ENCODE measurements around the gene C11orf98.
"Not testable (repeated sequence)": the region's sequence is repeated elsewhere in the genome, so short reads cannot be mapped to it uniquely, and the experiment has no call there.

C11orf98 gene

DNA sequence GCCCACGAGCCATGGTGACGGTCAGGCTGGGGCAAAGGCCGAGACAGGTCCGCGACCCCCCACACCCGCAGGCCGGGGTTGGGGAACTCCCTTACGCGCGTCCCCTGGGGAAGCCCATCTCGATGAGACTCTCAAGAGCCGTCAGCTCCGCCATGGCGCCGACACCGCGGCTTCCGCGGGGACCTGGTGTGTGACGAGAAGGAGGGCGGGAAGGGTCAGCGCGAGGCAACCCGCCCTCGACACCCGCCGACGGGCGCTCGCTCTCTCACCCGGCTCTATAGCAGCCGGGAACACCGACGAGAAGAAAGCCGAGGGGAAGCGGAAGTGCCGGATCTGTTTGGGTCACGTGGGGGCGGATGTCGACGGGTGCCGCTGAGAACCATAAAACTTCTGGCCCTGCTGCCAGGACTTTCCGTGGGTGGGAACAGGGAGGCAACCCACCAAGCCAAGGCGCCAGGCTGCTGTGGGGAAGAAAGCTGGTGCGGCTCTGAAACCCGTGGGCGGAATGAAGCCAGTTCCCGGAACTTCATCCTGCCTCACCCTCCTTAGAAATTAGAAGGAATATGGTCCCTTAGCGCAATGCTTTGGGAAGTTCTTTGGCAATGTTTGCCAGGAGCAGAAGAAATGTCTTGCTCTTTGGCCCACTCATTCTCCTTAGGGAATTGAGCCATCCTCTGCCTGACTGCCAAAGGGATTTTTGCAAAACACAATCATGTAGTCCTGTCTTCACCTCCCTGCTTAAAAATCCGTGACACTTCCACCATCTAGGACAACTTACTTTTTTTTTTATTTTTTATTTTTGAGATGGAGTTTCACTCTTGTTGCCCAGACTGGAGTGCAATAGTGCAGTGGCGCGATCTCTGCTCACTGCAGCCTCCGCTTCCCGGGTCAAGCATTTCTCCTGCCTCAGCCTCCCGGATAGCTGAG is 14.0 kb upstream of the C11orf98 start, which contains the start of gene UBXN1:
Gene UBXN1 (minus strand): TSS at position 304 of the 927 bp plus-strand sequence. CDS start 150 bp downstream, at position 154.
- CTCF ChIA-PET, result no interaction called here
- no peak for TF ChIP-seq FOXM1 (IDR thresholded peaks at IDR 0.05; ENCODE audit: borderline replicate concordance)
- peak; percentile 86 for TF ChIP-seq L3MBTL2 (conservative IDR thresholded peaks at IDR 0.05)
- no peak for TF ChIP-seq SP1 (IDR thresholded peaks at IDR 0.05)
- TF ChIP-seq ZNF384 (IDR thresholded peaks at IDR 0.05), result peak; percentile 67
- no peak for TF ChIP-seq NFRKB (IDR thresholded peaks at IDR 0.05)
- peak; percentile 85 for TF ChIP-seq ELF4 (IDR thresholded peaks at IDR 0.05)
- no peak for TF ChIP-seq ARNT (IDR thresholded peaks at IDR 0.05)
- POLR2A ChIA-PET, result interaction anchor here (0.7 to 6.0 kb wide), 11 partner anchors 9 to 218 kb away, joined by 3 to 61 read pairs (median 6); partner anchors contain the start of genes C11orf98, CSKMT, EEF1G and HNRNPUL2
- peak; percentile 84 for DNase-seq (ENCODE audit: extremely low spot score)

DNA sequence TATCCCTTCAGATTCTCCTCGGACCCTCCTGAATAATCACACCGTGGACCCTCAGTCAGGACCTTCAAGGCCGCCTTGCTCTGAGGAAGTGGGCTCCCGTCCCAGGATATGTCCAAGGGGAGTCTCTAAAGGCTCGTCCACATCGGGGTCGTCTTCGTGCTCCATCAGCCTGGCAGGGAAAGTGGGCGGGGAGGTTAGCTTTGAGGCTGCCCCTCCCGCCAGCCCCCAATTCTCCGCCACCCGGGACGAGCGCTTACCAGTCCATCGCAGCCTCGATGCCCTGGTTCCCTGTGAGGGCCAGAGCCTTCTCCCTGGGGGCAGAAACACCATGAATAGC is 13.4 kb upstream of the C11orf98 start:
- DNase-seq (ENCODE audit: extremely low spot score), result no peak
- TF ChIP-seq LEF1 (IDR thresholded peaks at IDR 0.05; ENCODE audit: borderline replicate concordance) (no peak), BHLHE40 (IDR thresholded peaks at IDR 0.05; ENCODE audit: borderline replicate concordance) (no peak), ARNT (IDR thresholded peaks at IDR 0.05) (no peak)
- ChIA-PET POLR2A (interaction anchor here (1.2 to 6.0 kb wide), 4 partner anchors 11 to 203 kb away, joined by 4 to 34 read pairs (median 4); partner anchors contain the start of genes C11orf98, CSKMT, LRRN4CL and SLC3A2), CTCF (no interaction called here)

DNA sequence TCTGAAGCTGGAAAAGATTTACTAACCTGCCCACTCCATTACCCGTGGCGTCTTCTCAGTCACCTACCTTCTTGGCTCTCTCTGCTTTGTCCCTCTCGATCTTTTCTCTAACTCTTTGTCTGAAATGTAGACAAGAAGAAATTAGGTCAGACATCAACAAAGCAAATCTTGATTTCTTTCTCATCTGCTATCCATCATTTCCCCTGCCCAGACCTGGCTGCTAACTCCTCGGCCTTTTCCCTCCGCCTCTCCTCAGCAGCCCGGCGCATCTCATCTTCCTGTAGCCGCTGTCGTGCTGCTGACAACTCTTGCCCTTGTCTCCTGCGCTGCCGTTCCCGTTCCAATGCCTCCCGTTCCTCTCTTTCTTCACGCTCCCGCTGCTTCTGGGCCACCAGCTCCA is 12.7 kb upstream of the C11orf98 start:
- DNase-seq (ENCODE audit: extremely low spot score), result no peak
- TF ChIP-seq FOXK2 (IDR thresholded peaks at IDR 0.05), result no peak
- no peak for TF ChIP-seq L3MBTL2 (conservative IDR thresholded peaks at IDR 0.05)
- no peak for TF ChIP-seq ELF4 (IDR thresholded peaks at IDR 0.05)
- no peak for TF ChIP-seq CTBP1 (IDR thresholded peaks at IDR 0.05; ENCODE audit: borderline replicate concordance)
- no peak for TF ChIP-seq NFRKB (IDR thresholded peaks at IDR 0.05)
- no peak for TF ChIP-seq ZNF384 (IDR thresholded peaks at IDR 0.05)
- ChIA-PET POLR2A (interaction anchor here (1.2 to 6.0 kb wide), 5 partner anchors 13 to 164 kb away, joined by 4 to 34 read pairs (median 5); partner anchors contain the start of genes C11orf98, CSKMT, HNRNPUL2 and TUT1), CTCF (no interaction called here)

GRCh38 chr11:62677156-62677555 is 12.1 kb upstream of the C11orf98 start:
- CTCF ChIA-PET, result interaction anchor here (0.8 kb wide), 1 partner anchor 163 kb away, joined by 3 read pairs; no protein-coding TSS in a partner anchor

GRCh38 chr11:62676698-62677097 is 11.7 kb upstream of the C11orf98 start:
- POLR2A ChIA-PET, result interaction anchor here (0.6 to 6.0 kb wide), 8 partner anchors 12 to 1387 kb away, joined by 3 to 34 read pairs (median 4); partner anchors contain the start of genes C11orf98, CSKMT, HNRNPUL2 and INTS5
- no peak for TF ChIP-seq CTBP1 (IDR thresholded peaks at IDR 0.05; ENCODE audit: borderline replicate concordance)
- no peak for TF ChIP-seq FOXA1 (IDR thresholded peaks at IDR 0.05)
- no peak for TF ChIP-seq ARNT (IDR thresholded peaks at IDR 0.05)
- no peak for TF ChIP-seq SP1 (IDR thresholded peaks at IDR 0.05)
- no peak for TF ChIP-seq PKNOX1 (IDR thresholded peaks at IDR 0.05)
- TF ChIP-seq HDGF (IDR thresholded peaks at IDR 0.05; ENCODE audit: borderline replicate concordance), result no peak
- no peak for TF ChIP-seq LEF1 (IDR thresholded peaks at IDR 0.05; ENCODE audit: borderline replicate concordance)
- no peak for TF ChIP-seq L3MBTL2 (conservative IDR thresholded peaks at IDR 0.05)
- TF ChIP-seq FOXM1 (IDR thresholded peaks at IDR 0.05; ENCODE audit: borderline replicate concordance), result no peak
- no peak for TF ChIP-seq TARDBP (IDR thresholded peaks at IDR 0.05)
- TF ChIP-seq BHLHE40 (IDR thresholded peaks at IDR 0.05; ENCODE audit: borderline replicate concordance), result no peak
- CTCF ChIA-PET, result interaction anchor here (0.7 to 0.8 kb wide), 2 partner anchors 111 to 164 kb away, joined by 3 read pairs; partner anchors contain the start of gene TMEM179B
- no peak for DNase-seq (ENCODE audit: extremely low spot score)

More at GRCh38 chr11:62677156-62677555, 12.1 kb upstream of the C11orf98 start:
- no peak for DNase-seq (ENCODE audit: extremely low spot score)
- POLR2A ChIA-PET, result interaction anchor here (0.6 to 6.0 kb wide), 9 partner anchors 12 to 1387 kb away, joined by 3 to 34 read pairs (median 4); partner anchors contain the start of genes C11orf98, CSKMT, HNRNPUL2 and INTS5
- TF ChIP-seq FOXM1 (IDR thresholded peaks at IDR 0.05; ENCODE audit: borderline replicate concordance) (no peak), SP1 (IDR thresholded peaks at IDR 0.05) (no peak), TARDBP (IDR thresholded peaks at IDR 0.05) (no peak), BHLHE40 (IDR thresholded peaks at IDR 0.05; ENCODE audit: borderline replicate concordance) (no peak), NFRKB (IDR thresholded peaks at IDR 0.05) (no peak), CTBP1 (IDR thresholded peaks at IDR 0.05; ENCODE audit: borderline replicate concordance) (no peak), FOXA1 (IDR thresholded peaks at IDR 0.05) (no peak), PKNOX1 (IDR thresholded peaks at IDR 0.05) (no peak), FOXK2 (IDR thresholded peaks at IDR 0.05) (no peak), ELF4 (IDR thresholded peaks at IDR 0.05) (no peak), ZNF384 (IDR thresholded peaks at IDR 0.05) (no peak), HDGF (IDR thresholded peaks at IDR 0.05; ENCODE audit: borderline replicate concordance) (no peak), LEF1 (IDR thresholded peaks at IDR 0.05; ENCODE audit: borderline replicate concordance) (no peak), SUZ12 (IDR thresholded peaks at IDR 0.05) (no peak), ARNT (IDR thresholded peaks at IDR 0.05) (no peak), L3MBTL2 (conservative IDR thresholded peaks at IDR 0.05) (no peak)

- CTCF ChIA-PET, result interaction anchor here (0.9 kb wide), 1 partner anchor 84 kb away, joined by 3 read pairs; the partner anchor contains the start of gene TUT1
- DNase-seq (ENCODE audit: extremely low spot score), result not testable (repeated sequence)
- POLR2A ChIA-PET, result interaction anchor here (6.0 kb wide), 1 partner anchor 10 kb away, joined by 34 read pairs; the partner anchor contains the start of genes C11orf98 and CSKMT
Measured at GRCh38 chr11:62675415-62675814, 10.4 kb upstream of the C11orf98 start.
